HG03066 (cell line): ENCODE data around the gene HOXD12.
A peak's percentile ranks its signal among the peaks of the same experiment; 100 is the strongest.

ENCODE experiments used
- ATAC-seq: cut with Tn5 transposase; IDR thresholded peaks from one replicate; pipeline ENCODE4 v1.9.1; 2021; ENCODE audit warnings: low read depth; ENCODE audit not compliant: unreplicated experiment

HOXD12 gene

GRCh38 chr2:176092270-176093144, 7.1 kb upstream of the HOXD12 start, which contains the start of gene HOXD13:
Gene HOXD13 (plus strand): TSS chr2:176092721. CDS start chr2:176092891, 170 bp downstream.
- no peak for ATAC-seq

- ATAC-seq: no peak
These were observed 6.3 kb upstream of the HOXD12 start for GRCh38 chr2:176093145-176093897.

GRCh38 chr2:176093898-176094249, 5.7 kb upstream of the HOXD12 start:
- no peak for ATAC-seq

- no peak for ATAC-seq
These were observed 5.2 kb upstream of the HOXD12 start for GRCh38 chr2:176094349-176094748.

- no peak for ATAC-seq
These were observed 4.2 kb upstream of the HOXD12 start for GRCh38 chr2:176095421-176095820.

GRCh38 chr2:176096243-176096985, 3.2 kb upstream of the HOXD12 start:
- ATAC-seq: no peak

GRCh38 chr2:176096986-176097819, 2.4 kb upstream of the HOXD12 start:
- peak; percentile 84 for ATAC-seq

- ATAC-seq: no peak
These were observed 1.7 kb upstream of the HOXD12 start for GRCh38 chr2:176097820-176098365.

- ATAC-seq: no peak
These were observed 1.0 kb upstream of the HOXD12 start for GRCh38 chr2:176098366-176099158.

- no peak for ATAC-seq
These were observed 352 bp upstream of the HOXD12 start for GRCh38 chr2:176099159-176099727.

GRCh38 chr2:176100547-176101140, 1.0 kb downstream of the HOXD12 start:
- ATAC-seq: no peak

GRCh38 chr2:176101216-176101830, 1.7 kb downstream of the HOXD12 start:
- no peak for ATAC-seq

- no peak for ATAC-seq
These were observed 2.2 kb downstream of the HOXD12 start for GRCh38 chr2:176101842-176102241.

GRCh38 chr2:176102309-176102866, 2.8 kb downstream of the HOXD12 start:
- no peak for ATAC-seq

GRCh38 chr2:176103194-176103593, 3.6 kb downstream of the HOXD12 start:
- ATAC-seq: no peak

- no peak for ATAC-seq
These were observed 4.2 kb downstream of the HOXD12 start for GRCh38 chr2:176103742-176104315.
